Osteoblast (primary cell): Measurements from ENCODE around the gene PRR14L. TPM values are rescaled to one million over a fixed set of nuclear protein-coding genes. Genes with fewer than 3 reads are reported as not detected.

Source experiments
- DNase-seq: peaks from one replicate; pipeline ENCODE4 v3.0.0; 2011; ENCODE audit warnings: low spot score, mixed read lengths; ENCODE audit not compliant: insufficient read length; ENCODE audit errors: missing footprints
- H2AFZ ChIP-seq: 2 replicates; pipeline ENCODE4 v1.6.0; 2011; ENCODE audit warnings: mild to moderate bottlenecking, low read length
- H3K27ac ChIP-seq: 2 replicates; pipeline ENCODE4 v1.5.1; 2011; ENCODE audit warnings: mild to moderate bottlenecking, low read depth, low read length, moderate library complexity
- H3K27me3 ChIP-seq: 2 replicates; pipeline ENCODE4 v1.6.0; 2012; ENCODE audit warnings: mild to moderate bottlenecking, control low read depth, inconsistent platforms, low read length, moderate library complexity; ENCODE audit not compliant: insufficient read depth
- H3K36me3 ChIP-seq: 2 replicates; pipeline ENCODE4 v1.5.1; 2011; ENCODE audit warnings: mild to moderate bottlenecking, low read length, control low read depth, moderate library complexity; ENCODE audit not compliant: insufficient read depth
- H3K4me1 ChIP-seq: 2 replicates; pipeline ENCODE4 v1.5.1; 2011; ENCODE audit warnings: mild to moderate bottlenecking, low read length, control low read depth, moderate library complexity; ENCODE audit not compliant: insufficient read depth
- H3K4me2 ChIP-seq: 2 replicates; pipeline ENCODE4 v1.6.0; 2011; ENCODE audit warnings: mild to moderate bottlenecking, low read length; ENCODE audit not compliant: insufficient read depth
- H3K4me3 ChIP-seq: fragments of 200-600 bp; sonication (generic); 3 replicates; pipeline ENCODE4 v1.5.1; 2012; ENCODE audit warnings: mild to moderate bottlenecking, low read length, inconsistent platforms; ENCODE audit not compliant: insufficient read depth
- H3K79me2 ChIP-seq: 2 replicates; pipeline ENCODE4 v1.6.0; 2012; ENCODE audit warnings: mild to moderate bottlenecking, low read length, control low read depth, inconsistent platforms; ENCODE audit not compliant: insufficient read depth
- H3K9me3 ChIP-seq: 2 replicates; pipeline ENCODE4 v1.5.1; 2011; ENCODE audit warnings: low read depth, low read length, control low read depth
- H4K20me1 ChIP-seq: 2 replicates; pipeline ENCODE4 v1.6.0; 2012; ENCODE audit warnings: mild to moderate bottlenecking, low read length, control low read depth; ENCODE audit not compliant: insufficient read depth
- CTCF ChIP-seq: IDR thresholded peaks from 2 replicates; pipeline ENCODE4 v1.5.1; 2011; ENCODE audit warnings: mild to moderate bottlenecking, low read depth, low read length, moderate library complexity; ENCODE audit errors: extremely low read depth
- total RNA-seq: library from RNA; depleted of rRNA; stranded (reverse); fragments of >200 nt; gene quantifications from 2 replicates; pipeline ENCODE4 v1.2.3, GENCODE V29; 2012

PRR14L gene
- total RNA-seq, 1 donor, result 22.1 TPM

DNA sequence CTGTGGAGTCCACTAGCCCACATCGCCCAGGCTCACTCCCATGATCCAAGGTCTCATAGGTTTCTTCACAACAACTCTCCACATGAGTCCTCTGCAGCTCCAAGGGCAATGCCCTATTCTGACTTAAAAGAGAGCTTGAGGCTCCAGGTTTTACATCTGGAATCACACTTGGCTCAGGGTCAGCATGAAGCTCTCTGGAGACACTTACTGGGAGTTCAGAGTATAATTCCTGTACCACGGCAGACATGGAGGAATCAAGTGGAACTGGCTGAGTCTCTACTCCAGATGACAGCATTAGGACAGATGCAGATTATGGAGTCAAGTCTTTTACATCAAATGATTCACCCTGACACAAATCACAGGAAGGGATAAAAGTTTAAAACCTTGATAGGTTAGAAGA is 11.4 kb downstream of the PRR14L start:
- Histone ChIP-seq H3K9me3 (no peaks in the 10 kb centered on the region), H4K20me1 (peaks cover 22% of the 10 kb centered on the region), H3K27me3 (no peaks in the 10 kb centered on the region), H2AFZ (no peak overlapping the region), H3K4me3 (no peak overlapping the region), H3K27ac (peak overlapping the region; percentile 20), H3K79me2 (peaks cover 87% of the 10 kb centered on the region), H3K4me1 (peaks cover 10% of the 10 kb centered on the region), H3K4me2 (no peak overlapping the region), H3K36me3 (peaks cover 16% of the 10 kb centered on the region)
- TF ChIP-seq CTCF, result no peak
- no peak for DNase-seq

DNA sequence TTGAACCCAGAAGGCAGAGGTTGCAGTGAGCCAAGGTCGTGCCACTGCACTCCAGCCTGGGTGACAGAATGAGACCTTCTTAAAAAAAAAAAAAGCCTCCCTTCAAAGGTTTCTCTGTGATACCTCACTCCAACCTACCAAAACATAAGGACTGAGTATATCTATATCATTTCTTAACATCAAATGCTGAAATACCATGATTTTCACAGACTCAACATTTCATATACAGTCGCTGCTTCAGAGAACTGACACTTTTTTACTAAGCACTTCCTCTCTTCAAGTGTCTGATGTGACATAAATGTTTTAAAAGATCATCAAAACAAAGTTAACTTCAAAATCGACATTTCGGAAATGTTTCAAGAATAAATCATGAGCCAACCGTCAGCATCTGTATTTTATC is 12.0 kb downstream of the PRR14L start:
- no peak for TF ChIP-seq CTCF
- H3K36me3 ChIP-seq, result peaks cover 18% of the 10 kb centered on the region

DNA sequence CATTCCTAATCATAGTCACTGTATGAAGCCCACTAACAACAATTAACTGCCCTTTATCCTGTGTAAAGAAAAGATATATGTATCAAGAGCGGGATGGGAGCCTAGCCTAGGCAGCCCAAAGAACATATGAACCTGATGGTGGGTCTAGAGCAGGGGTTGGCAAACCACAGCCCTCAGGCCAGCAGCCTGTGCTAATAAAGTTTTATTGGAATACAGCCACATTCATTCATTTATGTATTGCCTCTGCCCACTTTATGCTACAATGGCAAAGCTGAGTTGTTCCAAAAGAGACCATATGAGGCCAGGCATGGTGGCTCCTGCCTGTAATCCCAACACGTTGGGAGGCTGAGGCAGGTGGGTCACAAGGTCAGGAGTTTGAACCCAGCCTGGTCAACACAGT is 13.5 kb downstream of the PRR14L start:
- TF ChIP-seq CTCF, result no peak
- Histone ChIP-seq H3K4me1 (peaks cover 10% of the 10 kb centered on the region), H3K27ac (no peak overlapping the region), H3K4me3 (no peak overlapping the region), H3K79me2 (peaks cover 85% of the 10 kb centered on the region), H3K4me2 (no peak overlapping the region), H3K36me3 (peaks cover 18% of the 10 kb centered on the region), H3K9me3 (no peaks in the 10 kb centered on the region), H3K27me3 (no peaks in the 10 kb centered on the region), H4K20me1 (peaks cover 21% of the 10 kb centered on the region), H2AFZ (no peak overlapping the region)
- no peak for DNase-seq

More for the DNA sequence above, 12.0 kb downstream of the PRR14L start:
- H3K27me3 ChIP-seq, result no peaks in the 10 kb centered on the region
- H3K4me2 ChIP-seq, result no peak overlapping the region
- peaks cover 21% of the 10 kb centered on the region for H4K20me1 ChIP-seq
- no peak for DNase-seq
- no peak overlapping the region for H3K4me3 ChIP-seq
- H3K9me3 ChIP-seq, result no peaks in the 10 kb centered on the region
- no peak overlapping the region for H3K27ac ChIP-seq
- H2AFZ ChIP-seq, result no peak overlapping the region
- peaks cover 87% of the 10 kb centered on the region for H3K79me2 ChIP-seq
- H3K4me1 ChIP-seq, result peaks cover 10% of the 10 kb centered on the region

DNA sequence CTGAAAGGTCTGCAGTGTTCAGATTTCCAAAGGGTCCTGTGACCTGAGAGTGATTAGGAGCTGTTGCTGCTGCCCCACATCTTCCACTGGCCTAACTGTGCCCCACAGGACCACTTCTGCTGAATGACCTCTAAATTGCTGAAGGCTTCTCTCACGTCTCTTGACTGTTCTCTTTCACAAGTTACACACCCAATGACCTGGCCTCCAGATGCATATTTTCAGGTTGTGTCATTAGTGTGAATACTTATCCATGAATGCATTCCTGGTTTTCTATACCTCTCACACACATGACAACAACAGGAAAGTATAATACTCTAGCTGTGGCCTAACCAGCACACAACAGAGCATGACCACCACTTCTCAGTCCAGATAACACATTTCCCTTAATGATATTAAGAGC is 15.4 kb downstream of the PRR14L start:
- peaks cover 17% of the 10 kb centered on the region for H4K20me1 ChIP-seq
- peak overlapping the region; percentile 38 for H3K27ac ChIP-seq

More for the DNA sequence above, 15.4 kb downstream of the PRR14L start:
- Histone ChIP-seq H2AFZ (no peak overlapping the region), H3K4me3 (no peak overlapping the region), H3K4me1 (peaks cover 10% of the 10 kb centered on the region), H3K4me2 (peak overlapping the region; percentile 27), H3K9me3 (no peaks in the 10 kb centered on the region), H3K36me3 (peaks cover 18% of the 10 kb centered on the region), H3K27me3 (no peaks in the 10 kb centered on the region), H3K79me2 (peaks cover 86% of the 10 kb centered on the region)
- TF ChIP-seq CTCF, result no peak
- DNase-seq, result peak; percentile 89
